Metanephros (tissue), 1 donor: Measurements from ENCODE around the gene MUC6. TPM values are rescaled to one million over a fixed set of nuclear protein-coding genes. Genes with fewer than 3 reads are reported as not detected.

ENCODE experiments used
- total RNA-seq: library from RNA; depleted of rRNA; stranded (reverse); fragments of >200 nt; gene quantifications from one replicate; pipeline ENCODE4 v1.2.3, GENCODE V29; 2014

MUC6 gene
- total RNA-seq: 5.0 TPM

DNA sequence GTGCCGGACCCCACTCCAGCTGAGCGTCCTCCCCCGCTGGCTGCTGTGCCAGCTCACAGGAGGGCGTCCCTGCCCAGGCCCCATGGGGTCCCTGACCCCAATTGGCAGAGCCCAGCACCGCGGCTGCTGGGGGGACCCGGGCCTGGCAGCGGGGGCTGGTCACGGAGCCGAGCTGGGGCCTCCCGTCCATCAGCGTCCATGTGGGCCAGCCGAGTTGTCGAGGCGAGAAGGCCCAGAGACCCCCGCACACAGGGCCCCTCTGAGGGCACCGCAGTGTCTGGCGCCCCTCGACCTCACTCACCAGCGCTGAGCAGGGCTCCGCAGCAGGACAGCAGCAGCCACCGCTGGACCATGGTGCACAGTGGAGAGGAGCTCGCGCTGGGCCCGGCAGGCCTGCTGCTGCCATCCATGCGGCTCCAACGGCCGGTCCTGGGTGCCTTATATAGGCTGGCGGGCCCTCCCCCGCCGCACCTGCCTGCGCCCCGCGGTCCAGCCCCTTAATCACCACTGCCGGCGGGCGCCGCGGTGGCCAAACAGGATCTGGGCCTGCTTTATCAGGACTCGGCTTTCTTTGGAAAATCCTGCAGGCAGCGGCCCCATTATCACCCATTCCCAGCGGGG lies at the start of gene MUC6:
TSS of gene MUC6 (minus strand) at position 416 of the 621 bp plus-strand sequence. CDS start at position 353, 63 bp downstream.

GRCh38 chr11:1074244-1075221 lies 38.0 kb upstream of the MUC6 start, which contains the start of gene MUC2:
TSS of gene MUC2 (plus strand) at chr11:1074874.

Other genes starting within 250 kb of the MUC6 start
- 0.12 TPM for gene CEND1, start 246.6 kb downstream of the MUC6 start, total RNA-seq
- 10.7 TPM for gene SLC25A22, start 238.4 kb downstream of the MUC6 start, total RNA-seq
- gene PIDD1, start 231.5 kb downstream of the MUC6 start, total RNA-seq: 19.7 TPM
- 558 TPM for gene RPLP2, start 226.8 kb downstream of the MUC6 start, total RNA-seq
- gene PNPLA2, start 217.8 kb downstream of the MUC6 start, total RNA-seq: 76.7 TPM
- 12.9 TPM for gene CRACR2B, start 208.8 kb downstream of the MUC6 start, total RNA-seq
- 153 TPM for gene CD151, start 203.8 kb downstream of the MUC6 start, total RNA-seq
- 39.9 TPM for gene POLR2L, start 194.2 kb downstream of the MUC6 start, total RNA-seq
- gene TSPAN4, start 193.9 kb downstream of the MUC6 start, total RNA-seq: 75.3 TPM
- 55.0 TPM for gene CHID1, start 125.9 kb downstream of the MUC6 start, total RNA-seq
- gene AP2A2, start 110.8 kb downstream of the MUC6 start, total RNA-seq: 93.0 TPM
- gene MUC2, start 38.2 kb upstream of the MUC6 start, total RNA-seq: under 0.01 TPM
- 0.18 TPM for gene MUC5AC, start 121.2 kb upstream of the MUC6 start, total RNA-seq
- 0.12 TPM for gene MUC5B, start 186.3 kb upstream of the MUC6 start, total RNA-seq